GM23248 (cell line): ENCODE data around the gene CUL3. TPM values are rescaled to one million over a fixed set of nuclear protein-coding genes. Genes with fewer than 3 reads are reported as not detected.
A peak's percentile ranks its signal among the peaks of the same experiment; 100 is the strongest.

ENCODE experiments used
- DNase-seq: peaks from one replicate; pipeline ENCODE4 v3.0.0-alpha.2; 2015
- H2AFZ ChIP-seq: fragments of 200-600 bp; sonication (generic); 2 replicates; pipeline ENCODE4 v1.6.1; 2016; ENCODE audit warnings: antibody characterized with exemption
- H3F3A ChIP-seq: fragments of 200-600 bp; sonication (generic); 2 replicates; pipeline ENCODE4 v1.6.1; 2016; ENCODE audit warnings: mild to moderate bottlenecking, antibody characterized with exemption, mixed run types; ENCODE audit not compliant: insufficient read depth
- H3K27ac ChIP-seq: fragments of 200-600 bp; sonication (generic); 2 replicates; pipeline ENCODE4 v1.5.1; 2016; ENCODE audit warnings: mild to moderate bottlenecking
- H3K27me3 ChIP-seq: fragments of 200-600 bp; sonication (generic); replicated peaks from 2 replicates; pipeline ENCODE4 v1.6.1; 2016; ENCODE audit warnings: mild to moderate bottlenecking; ENCODE audit not compliant: insufficient read depth
- H3K36me3 ChIP-seq: fragments of 200-600 bp; sonication (generic); 2 replicates; pipeline ENCODE4 v1.6.1; 2016; ENCODE audit warnings: low read depth, mild to moderate bottlenecking
- H3K4me1 ChIP-seq: fragments of 200-600 bp; sonication (generic); 2 replicates; pipeline ENCODE4 v1.6.1; 2016; ENCODE audit warnings: mild to moderate bottlenecking; ENCODE audit not compliant: insufficient read depth
- H3K4me2 ChIP-seq: fragments of 200-600 bp; sonication (generic); one replicate; pipeline ENCODE4 v1.6.1; 2016; ENCODE audit warnings: mild to moderate bottlenecking; ENCODE audit not compliant: unreplicated experiment
- H3K4me3 ChIP-seq: fragments of 200-600 bp; sonication (generic); 2 replicates; pipeline ENCODE4 v1.5.1; 2016; ENCODE audit warnings: mild to moderate bottlenecking
- H3K79me2 ChIP-seq: fragments of 200-600 bp; sonication (generic); 2 replicates; pipeline ENCODE4 v1.6.1; 2016; ENCODE audit warnings: mild to moderate bottlenecking; ENCODE audit not compliant: insufficient read depth
- H3K9ac ChIP-seq: fragments of 200-600 bp; sonication (generic); 2 replicates; pipeline ENCODE4 v1.6.1; 2016; ENCODE audit warnings: mild to moderate bottlenecking
- H3K9me2 ChIP-seq: fragments of 200-600 bp; sonication (generic); 2 replicates; pipeline ENCODE4 v1.6.1; 2016; ENCODE audit warnings: mixed run types, mild to moderate bottlenecking, moderate library complexity; ENCODE audit not compliant: insufficient read depth
- H3K9me3 ChIP-seq: fragments of 200-600 bp; sonication (generic); one replicate; pipeline ENCODE4 v1.6.1; 2017; ENCODE audit warnings: low read depth
- H4K20me1 ChIP-seq: fragments of 200-600 bp; sonication (generic); 2 replicates; pipeline ENCODE4 v1.6.0; 2016; ENCODE audit not compliant: insufficient read depth
- EZH2 ChIP-seq: fragments of 200-600 bp; sonication (generic); IDR thresholded peaks from 2 replicates; pipeline ENCODE4 v1.6.1; 2018; ENCODE audit warnings: antibody characterized with exemption, mild to moderate bottlenecking; ENCODE audit not compliant: insufficient read depth, poor library complexity, severe bottlenecking
- EZH2phosphoT487 ChIP-seq: fragments of 200-600 bp; sonication (generic); IDR thresholded peaks from 2 replicates; pipeline ENCODE4 v1.6.1; 2018; ENCODE audit warnings: antibody characterized with exemption, moderate library complexity, mild to moderate bottlenecking, low read depth; ENCODE audit not compliant: insufficient read depth
- WGBS, 2 experiments: methylation state at CpG; one replicate each; pipeline ENCODE4 v1.1.6; 2015 to 2017; ENCODE audit warnings: low lambda C conversion rate in 2 of 2, low coverage in 1 of 2; ENCODE audit errors: missing lambda C conversion rate in 2 of 2; 5-methylcytosine and 5-hydroxymethylcytosine counted together
- in situ Hi-C: fragments of 300-500 bp; cut with MboI; formaldehyde crosslinking; loops from 2 replicates; pipeline ENCODE4 v1.15.0; 2020
- polyA plus RNA-seq: library from polyadenylated mRNA; unstranded; fragments of >200 nt; fragmentation: Nextera tagmentation; extraction: Ambion mirVana; gene quantifications from 2 replicates; pipeline ENCODE4 v1.2.1, GENCODE V29; 2016
- total RNA-seq: library from RNA; depleted of rRNA; stranded (reverse); fragments of >200 nt; shearing (Covaris generic); gene quantifications from 2 replicates; pipeline ENCODE4 v1.2.3, GENCODE V29; 2014

CUL3 gene
- total and polyA plus RNA-seq, 2 experiments from 2014 or later, result 24.7 to 47.8 TPM

- Histone ChIP-seq H3K36me3 (no peaks in the 10 kb centered on the region), H3K4me2 (no peak overlapping the region), H4K20me1 (no peaks in the 10 kb centered on the region), H3K27me3 (no peaks in the 10 kb centered on the region), H3F3A (no peaks in the 10 kb centered on the region), H3K27ac (no peak overlapping the region), H3K79me2 (no peaks in the 10 kb centered on the region), H2AFZ (0 out of 2 replicates have a peak overlapping the region, but pooled peaks have one; percentile 2), H3K9ac (no peak overlapping the region), H3K4me1 (no peaks in the 10 kb centered on the region), H3K9me2 (no peaks in the 10 kb centered on the region), H3K9me3 (no peaks in the 10 kb centered on the region), H3K4me3 (no peak overlapping the region)
- TF ChIP-seq EZH2phosphoT487 (no peak), EZH2 (no peak)
- peak; percentile 51 for DNase-seq
- WGBS, 2 experiments, result 47 to 51% methylated on average over 4 of the region's 4 CpGs
- in situ Hi-C loops, result no loop called here
Observed at GRCh38 chr2:224449212-224450147, 135.7 kb downstream of the CUL3 start.

- 96 to 100% methylated on average over 1 of the region's 1 CpG for WGBS, 2 experiments
- no peaks in the 10 kb centered on the region for H4K20me1 ChIP-seq
Observed at GRCh38 chr2:224448236-224448635, 136.9 kb downstream of the CUL3 start.

GRCh38 chr2:224444783-224445182 lies 140.4 kb downstream of the CUL3 start:
- no peak overlapping the region for H3K9ac ChIP-seq
- H3K27me3 ChIP-seq, result no peaks in the 10 kb centered on the region
- no peak for DNase-seq
- H3F3A ChIP-seq, result no peaks in the 10 kb centered on the region
- no peaks in the 10 kb centered on the region for H3K79me2 ChIP-seq
- H3K4me3 ChIP-seq, result no peak overlapping the region
- TF ChIP-seq EZH2phosphoT487 (no peak), EZH2 (no peak)
- H2AFZ ChIP-seq, result no peak overlapping the region
- WGBS, 2 experiments, result 84 to 85% methylated on average over 4 of the region's 4 CpGs
- H3K36me3 ChIP-seq, result no peaks in the 10 kb centered on the region
- no peak overlapping the region for H3K4me2 ChIP-seq
- no peak overlapping the region for H3K27ac ChIP-seq
- in situ Hi-C loops, result no loop called here
- no peaks in the 10 kb centered on the region for H4K20me1 ChIP-seq
- H3K4me1 ChIP-seq, result no peaks in the 10 kb centered on the region
- no peaks in the 10 kb centered on the region for H3K9me3 ChIP-seq
- no peaks in the 10 kb centered on the region for H3K9me2 ChIP-seq

More at GRCh38 chr2:224448236-224448635, 136.9 kb downstream of the CUL3 start:
- Histone ChIP-seq H3K4me1 (no peaks in the 10 kb centered on the region), H3K79me2 (no peaks in the 10 kb centered on the region), H3K4me2 (no peak overlapping the region), H3K9me3 (no peaks in the 10 kb centered on the region), H3K36me3 (no peaks in the 10 kb centered on the region), H3K9me2 (no peaks in the 10 kb centered on the region), H3K4me3 (no peak overlapping the region), H3K27ac (no peak overlapping the region), H3K27me3 (no peaks in the 10 kb centered on the region), H3K9ac (no peak overlapping the region), H3F3A (no peaks in the 10 kb centered on the region), H2AFZ (no peak overlapping the region)
- no peak for TF ChIP-seq EZH2phosphoT487
- no peak for TF ChIP-seq EZH2
- no peak for DNase-seq
- in situ Hi-C loops, result no loop called here

- Histone ChIP-seq H3K9me3 (no peaks in the 10 kb centered on the region), H2AFZ (no peak overlapping the region), H3F3A (no peaks in the 10 kb centered on the region), H3K4me1 (no peaks in the 10 kb centered on the region), H3K79me2 (no peaks in the 10 kb centered on the region), H3K36me3 (no peaks in the 10 kb centered on the region), H3K4me3 (no peak overlapping the region), H3K27me3 (no peaks in the 10 kb centered on the region), H3K27ac (no peak overlapping the region), H3K4me2 (no peak overlapping the region), H4K20me1 (no peaks in the 10 kb centered on the region), H3K9ac (no peak overlapping the region), H3K9me2 (no peaks in the 10 kb centered on the region)
- no peak for DNase-seq
- 84 to 85% methylated on average over 5 of the region's 5 CpGs for WGBS, 2 experiments
- TF ChIP-seq EZH2phosphoT487 (no peak), EZH2 (no peak)
- in situ Hi-C loops, result no loop called here
Observed at GRCh38 chr2:224444021-224444420, 141.1 kb downstream of the CUL3 start.
